ENCODE results near the gene ABT1.

ABT1 gene

DNA sequence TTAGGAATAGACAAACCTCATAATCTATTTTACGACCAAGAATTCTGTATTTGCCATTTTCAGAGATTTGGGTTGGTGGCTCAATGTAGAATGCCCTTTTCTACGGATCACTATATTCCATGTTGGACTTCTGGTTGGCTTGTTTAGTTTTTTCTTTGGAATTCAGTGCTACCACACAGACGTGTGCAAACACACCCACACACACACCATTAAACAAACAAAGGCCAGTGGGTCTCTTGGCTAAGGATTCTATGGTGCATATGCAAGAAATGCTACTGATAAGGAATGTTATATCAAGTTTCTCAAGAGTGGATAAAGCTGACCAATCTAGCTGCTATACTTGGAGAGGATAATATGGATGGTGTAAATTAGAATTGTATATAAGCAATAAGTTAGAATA, 8.0 kb downstream of the ABT1 start:
- DNase-seq (ENCODE audit: low read depth), result no peak

GRCh38 chr6:26607434-26608230, 10.9 kb downstream of the ABT1 start:
- DNase-seq (ENCODE audit: low read depth), result peak; percentile 40

DNA sequence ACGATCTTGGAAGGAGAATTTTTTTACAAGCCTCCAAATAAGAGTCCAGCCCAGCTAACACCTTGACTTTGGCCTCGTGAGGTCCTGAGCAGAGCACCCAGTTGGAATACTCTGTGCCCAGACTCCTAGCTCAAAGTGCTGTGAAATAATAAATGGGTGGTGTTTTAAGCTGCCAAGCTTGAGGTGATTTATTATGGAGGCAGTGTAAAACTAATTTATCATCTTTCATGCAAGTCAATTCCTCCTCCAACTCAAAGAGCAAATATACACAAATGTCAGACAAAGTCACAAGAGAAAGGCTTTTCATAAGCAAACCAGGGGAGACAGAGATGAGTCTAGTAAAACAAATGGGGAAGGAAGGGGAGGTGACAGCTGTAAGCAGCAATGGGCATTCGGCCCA, 12.7 kb downstream of the ABT1 start:
- no peak for DNase-seq (ENCODE audit: low read depth)

- DNase-seq (ENCODE audit: low read depth), result no peak
Observed at GRCh38 chr6:26611599-26611998, 14.8 kb downstream of the ABT1 start.

- no peak for DNase-seq (ENCODE audit: low read depth)
Observed at GRCh38 chr6:26613201-26613600, 16.4 kb downstream of the ABT1 start.

- DNase-seq (ENCODE audit: low read depth), result no peak
Observed at GRCh38 chr6:26613689-26614683, 17.2 kb downstream of the ABT1 start.

GRCh38 chr6:26623339-26623859, 26.6 kb downstream of the ABT1 start:
- DNase-seq (ENCODE audit: low read depth), result no peak

DNA sequence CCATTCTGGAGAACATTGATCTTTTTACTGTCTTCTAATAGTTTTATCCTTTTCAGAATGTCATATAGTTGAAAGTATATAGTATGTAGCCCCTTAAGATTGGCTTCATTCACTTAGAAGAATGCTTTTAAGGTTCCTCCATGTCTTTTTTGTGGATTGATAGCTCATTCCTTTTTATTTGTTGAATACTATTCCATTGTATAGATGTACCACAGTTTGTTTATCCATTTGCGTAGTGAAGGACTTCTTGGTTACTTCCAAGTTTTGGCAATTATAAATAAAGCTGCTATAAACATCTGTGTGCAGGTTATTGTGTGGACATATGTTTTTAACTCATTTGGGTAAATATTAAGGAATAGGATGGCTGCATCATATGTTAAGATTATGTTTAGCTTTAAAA, 27.8 kb downstream of the ABT1 start:
- DNase-seq (ENCODE audit: low read depth), result no peak

- no peak for DNase-seq (ENCODE audit: low read depth)
Observed at GRCh38 chr6:26627843-26628242, 31.1 kb downstream of the ABT1 start.

- DNase-seq (ENCODE audit: low read depth), result no peak
Observed at GRCh38 chr6:26629359-26629758, 32.6 kb downstream of the ABT1 start.

- no peak for DNase-seq (ENCODE audit: low read depth)
Observed at GRCh38 chr6:26640806-26641205, 44.1 kb downstream of the ABT1 start.

- DNase-seq (ENCODE audit: low read depth), result no peak
Observed at GRCh38 chr6:26646074-26646473, 49.3 kb downstream of the ABT1 start.

Measured in stimulated activated CD8-positive, alpha-beta memory T cell treated with anti-CD3 and anti-CD28 coated beads, Interleukin-12 subunit alpha, Interleukin-12 subunit beta, amount 100 ng/mL, for 1 hour (primary cell).